DOHH2 (cell line): ENCODE results near the gene TEKT3.

Experiments used
- CTCF ChIP-seq: fragments of 200-600 bp; sonication (generic); IDR thresholded peaks from one replicate; pipeline ENCODE4 v1.5.1; 2014; ENCODE audit warnings: antibody characterized with exemption, mild to moderate bottlenecking, low read depth, low read length; ENCODE audit not compliant: poor library complexity, severe bottlenecking
- EZH2phosphoT487 ChIP-seq: fragments of 200-600 bp; sonication (generic); IDR thresholded peaks from 2 replicates; pipeline ENCODE4 v1.6.1; 2017; ENCODE audit warnings: borderline replicate concordance, mild to moderate bottlenecking, antibody characterized with exemption, low read length, moderate library complexity, mixed read lengths

- no peak for TF ChIP-seq CTCF
- no peak for TF ChIP-seq EZH2phosphoT487
Measured at GRCh38 chr17:15290605-15291004, 50.8 kb downstream of the TEKT3 start.
